ENCODE results near the gene ACER2.
A peak's percentile ranks its signal among the peaks of the same experiment; 100 is the strongest.

ACER2 gene

DNA sequence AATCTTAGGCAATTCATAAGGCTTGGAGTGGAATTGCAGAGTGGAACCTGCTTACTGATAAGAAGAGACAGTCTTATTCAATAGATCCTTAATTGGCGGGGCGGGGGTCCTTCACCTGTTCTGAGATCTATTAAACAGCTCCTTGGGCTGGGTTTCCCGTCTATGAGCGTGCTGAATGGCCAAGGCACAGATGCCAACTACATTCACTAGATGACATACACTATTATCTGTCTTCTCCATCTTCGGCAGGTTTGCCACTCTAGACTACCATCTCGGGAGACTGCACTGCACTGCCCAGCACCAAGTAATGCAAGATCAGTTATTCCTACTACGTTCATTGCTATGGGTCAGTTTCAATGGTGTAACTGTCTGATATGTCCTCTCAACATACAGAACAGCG lies 81.5 kb downstream of the ACER2 start:
- DNase-seq: no peak

DNA sequence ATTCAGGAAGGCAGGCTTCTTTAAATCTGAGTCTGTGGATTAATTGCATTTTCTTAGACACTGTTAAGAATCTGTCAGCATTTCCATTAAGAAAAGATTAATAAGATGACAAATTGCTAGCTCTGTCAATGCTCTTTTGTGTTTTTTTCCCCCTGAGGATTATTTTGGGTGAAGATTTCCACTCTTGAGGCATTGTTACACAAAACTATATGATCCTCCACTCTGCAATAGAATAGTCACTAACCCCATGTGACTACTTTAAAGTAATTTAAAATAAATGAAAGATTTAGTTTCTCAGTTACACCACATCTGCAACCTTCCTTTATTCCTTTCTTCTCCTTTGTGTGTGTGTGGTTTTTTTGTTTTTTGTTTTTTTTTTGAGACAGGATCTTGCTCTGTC lies 82.0 kb downstream of the ACER2 start:
- DNase-seq: no peak

DNA sequence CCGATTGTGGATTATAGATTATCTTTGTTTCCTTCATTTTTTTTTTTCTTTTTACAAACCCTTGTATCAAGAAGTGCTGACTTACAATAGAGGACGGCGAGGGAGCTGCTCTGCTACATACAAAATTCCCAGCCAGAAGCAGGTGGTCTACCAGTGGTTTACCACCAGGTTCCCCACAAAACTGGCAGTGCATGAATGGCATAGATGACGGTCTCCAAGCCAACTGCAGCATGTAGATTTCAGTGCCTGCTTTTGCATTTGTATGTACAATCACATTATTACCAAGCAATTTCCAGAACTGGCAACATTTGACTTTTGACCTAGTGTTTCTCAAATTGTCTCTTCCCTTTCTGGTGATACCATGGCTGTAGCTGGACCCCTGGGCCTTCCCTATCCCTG lies 84.0 kb downstream of the ACER2 start:
- no peak for DNase-seq

DNA sequence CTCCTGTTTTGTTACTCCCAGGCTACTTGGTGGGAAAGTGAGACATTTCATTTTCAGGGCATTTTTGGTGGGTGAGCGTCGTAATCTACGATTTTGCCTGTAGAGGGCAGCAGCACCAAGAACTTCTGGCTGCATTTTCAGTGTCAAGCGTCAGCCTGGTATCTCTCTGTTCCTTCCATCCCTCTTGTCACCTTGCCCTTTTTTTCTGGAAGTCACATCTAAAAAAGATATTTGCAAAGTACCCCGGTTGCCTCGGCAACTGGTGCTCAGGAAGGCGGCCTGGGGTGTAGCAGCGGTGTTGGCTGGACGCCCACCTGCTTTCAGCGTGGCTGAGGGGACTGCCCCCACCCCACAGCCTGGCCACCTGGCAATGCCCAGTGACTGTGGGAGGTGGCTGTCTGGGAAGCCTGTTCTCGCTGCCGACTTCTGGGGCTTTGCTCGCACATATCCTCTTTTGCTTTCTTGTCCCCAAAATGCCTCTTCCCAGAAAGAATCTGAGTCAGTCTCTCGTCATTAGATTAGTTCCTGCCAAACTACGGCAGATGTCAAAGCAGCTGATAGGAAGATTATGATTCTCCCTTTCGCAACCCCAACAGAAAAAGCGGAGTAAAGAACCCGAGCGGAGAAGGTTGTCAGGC lies 84.5 kb downstream of the ACER2 start:
- DNase-seq: peak; percentile 29

DNA sequence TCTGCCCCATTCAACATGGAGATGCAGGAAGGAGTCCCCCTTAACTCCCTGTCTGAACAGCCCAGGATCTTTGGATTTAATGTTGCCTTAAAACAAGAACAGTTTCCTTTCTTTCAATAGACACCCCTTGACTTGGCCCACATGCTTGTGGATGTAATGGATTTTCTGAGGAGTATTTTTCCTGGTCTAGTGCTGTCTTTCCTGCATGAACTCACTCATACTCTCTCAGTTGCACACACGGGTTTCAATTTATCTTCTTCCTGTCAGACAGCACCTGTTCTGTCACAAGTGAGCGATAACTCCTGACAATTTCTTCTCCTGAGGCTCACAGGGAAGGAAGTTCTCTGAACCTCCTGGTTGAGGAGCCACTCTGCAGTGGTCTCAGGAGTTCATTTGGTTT lies 85.1 kb downstream of the ACER2 start:
- DNase-seq: no peak

DNA sequence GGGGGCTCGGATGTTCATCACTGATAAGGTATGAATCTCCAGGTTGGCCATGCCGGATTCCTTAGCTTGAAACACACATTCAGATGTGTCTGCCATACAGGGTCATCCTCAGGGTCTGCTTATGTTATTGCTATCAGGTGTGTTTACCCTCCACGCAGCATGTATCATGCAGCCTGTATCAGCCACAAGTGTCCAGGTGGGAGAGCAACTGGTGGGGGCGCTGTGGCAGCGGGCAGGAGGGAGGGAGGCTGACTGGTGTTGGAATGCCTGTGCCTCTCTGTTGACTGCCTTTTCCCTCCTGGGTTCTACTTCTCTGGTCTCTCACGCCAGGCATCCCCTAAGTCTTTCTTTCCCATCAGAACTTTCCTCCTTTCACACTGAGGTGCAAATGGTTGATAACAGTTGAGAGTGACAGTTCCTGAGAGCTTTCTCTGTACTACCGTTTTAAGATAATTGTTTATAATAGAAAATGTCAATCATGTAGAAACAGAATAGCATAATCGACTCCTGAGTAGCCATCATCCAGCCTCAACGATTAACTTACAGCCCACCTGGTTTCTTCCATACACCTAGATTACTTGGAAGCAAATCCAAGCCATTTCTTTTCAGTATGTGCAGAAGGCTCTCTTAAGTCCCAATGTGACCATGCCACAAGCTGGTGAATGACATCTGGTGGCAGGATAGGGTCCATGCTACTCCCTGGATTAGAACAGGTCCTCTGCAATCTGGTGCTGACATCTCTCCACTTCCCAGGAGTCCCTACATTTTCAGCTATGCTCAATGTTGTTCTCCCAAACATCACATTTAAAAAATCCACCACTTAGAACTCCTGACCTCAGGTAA lies 86.6 kb downstream of the ACER2 start:
- DNase-seq: no peak

DNA sequence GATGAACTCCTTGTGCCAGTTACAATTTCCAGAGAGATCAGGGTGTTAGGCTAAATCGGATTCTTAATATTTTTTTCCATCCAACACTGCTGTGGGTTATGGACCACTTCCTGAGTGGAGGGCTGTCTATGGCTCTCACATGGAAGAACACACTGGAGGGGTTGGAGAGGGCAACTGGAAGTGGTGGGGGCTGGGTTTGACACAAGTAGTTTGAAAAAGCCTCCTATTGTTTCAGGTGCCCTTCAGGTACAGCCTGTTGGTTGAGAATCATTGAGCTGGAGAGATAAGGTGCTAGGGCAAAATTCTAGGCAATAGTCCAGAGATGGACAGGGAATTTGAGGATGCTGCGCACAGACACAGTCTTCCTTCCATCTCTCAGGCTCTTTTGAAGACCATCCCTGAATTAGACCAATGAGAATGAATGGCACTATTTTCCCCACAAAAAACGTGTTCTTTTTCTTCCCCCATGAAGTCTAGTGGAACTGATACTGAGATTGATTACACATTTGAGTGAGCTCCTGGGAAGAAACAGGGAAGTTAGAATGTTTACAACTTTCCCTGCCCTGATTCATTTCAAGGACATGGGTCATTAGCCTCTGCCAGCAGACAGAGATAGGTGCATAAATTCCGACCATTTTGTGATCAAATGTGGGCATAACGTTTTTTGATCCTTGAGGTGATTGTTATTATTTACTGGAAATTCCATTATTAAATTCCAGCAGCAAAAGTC lies 87.7 kb downstream of the ACER2 start:
- no peak for DNase-seq

DNA sequence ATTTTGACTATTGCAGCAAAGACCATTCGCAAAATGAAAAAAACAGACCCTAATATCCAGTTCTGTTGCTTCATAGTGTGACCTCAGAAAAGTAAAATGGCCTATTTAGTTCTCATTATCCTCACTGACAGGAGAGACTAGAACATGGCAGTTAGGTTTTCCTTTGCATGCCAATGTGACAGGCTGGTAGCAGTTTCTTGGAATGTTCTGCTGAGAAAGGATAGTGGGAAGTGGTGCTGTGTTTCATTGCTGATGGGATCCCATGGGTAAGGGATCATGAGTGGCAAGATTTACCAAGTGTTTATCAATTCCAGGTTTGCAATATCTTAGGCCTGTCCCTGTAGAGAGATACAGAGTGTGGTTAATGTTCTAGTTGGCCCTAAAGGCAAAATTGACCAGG lies 88.5 kb downstream of the ACER2 start:
- no peak for DNase-seq

DNA sequence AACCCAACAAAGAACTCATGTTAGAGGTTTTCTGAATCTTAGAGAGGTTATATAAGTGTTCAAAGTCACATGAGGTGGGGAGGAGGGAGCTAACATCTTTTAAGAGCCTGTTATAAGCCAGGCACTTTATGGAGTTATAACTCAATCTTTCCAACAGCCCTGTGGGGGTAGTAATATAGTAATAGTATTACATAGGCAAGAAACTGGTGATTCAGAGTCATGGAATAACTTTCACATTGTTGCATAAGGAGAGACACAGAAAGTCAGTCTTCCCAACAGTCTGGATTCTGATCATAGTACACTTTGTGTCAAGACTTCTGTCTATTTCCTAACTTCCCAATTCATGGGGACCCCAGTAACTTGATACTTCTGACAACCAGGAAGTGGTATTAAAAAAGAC lies 89.2 kb downstream of the ACER2 start:
- DNase-seq: no peak
